DND-41 (cell line): Measurements from ENCODE around the gene OR4K5.

Experiments
- EZH2 ChIP-seq: IDR thresholded peaks from 3 replicates; pipeline ENCODE4 v1.6.1; 2012; ENCODE audit warnings: borderline replicate concordance, low read depth, mild to moderate bottlenecking, moderate library complexity, low read length, inconsistent platforms; ENCODE audit not compliant: severe bottlenecking
- TF ChIP-seq, protein P1 (sequence below): IDR thresholded peaks from 2 replicates; pipeline ENCODE4 v1.5.1; 2012; ENCODE audit warnings: borderline replicate concordance, low read length, moderate library complexity, mild to moderate bottlenecking; ENCODE audit not compliant: poor library complexity, severe bottlenecking; ENCODE audit errors: extremely low read depth

- TF ChIP-seq, protein P1, sequence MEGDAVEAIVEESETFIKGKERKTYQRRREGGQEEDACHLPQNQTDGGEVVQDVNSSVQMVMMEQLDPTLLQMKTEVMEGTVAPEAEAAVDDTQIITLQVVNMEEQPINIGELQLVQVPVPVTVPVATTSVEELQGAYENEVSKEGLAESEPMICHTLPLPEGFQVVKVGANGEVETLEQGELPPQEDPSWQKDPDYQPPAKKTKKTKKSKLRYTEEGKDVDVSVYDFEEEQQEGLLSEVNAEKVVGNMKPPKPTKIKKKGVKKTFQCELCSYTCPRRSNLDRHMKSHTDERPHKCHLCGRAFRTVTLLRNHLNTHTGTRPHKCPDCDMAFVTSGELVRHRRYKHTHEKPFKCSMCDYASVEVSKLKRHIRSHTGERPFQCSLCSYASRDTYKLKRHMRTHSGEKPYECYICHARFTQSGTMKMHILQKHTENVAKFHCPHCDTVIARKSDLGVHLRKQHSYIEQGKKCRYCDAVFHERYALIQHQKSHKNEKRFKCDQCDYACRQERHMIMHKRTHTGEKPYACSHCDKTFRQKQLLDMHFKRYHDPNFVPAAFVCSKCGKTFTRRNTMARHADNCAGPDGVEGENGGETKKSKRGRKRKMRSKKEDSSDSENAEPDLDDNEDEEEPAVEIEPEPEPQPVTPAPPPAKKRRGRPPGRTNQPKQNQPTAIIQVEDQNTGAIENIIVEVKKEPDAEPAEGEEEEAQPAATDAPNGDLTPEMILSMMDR = no peak
- no peak for TF ChIP-seq EZH2
Measured at GRCh38 chr14:19918553-19919264, 1.7 kb upstream of the OR4K5 start.
